Activated T-helper 1 cell treated with anti-CD3 and anti-CD28 coated beads, Interleukin-12 subunit alpha, Interleukin-12 subunit beta, Interleukin-2, Interleukin-4 antibody, amounts not matched to agents 30 ng/mL and 10 ng/mL and 1 ng/mL, durations not matched to agents 14 hours and 24 hours and 36 hours (primary cell): ENCODE results near the gene HEXIM2. TPM values are rescaled to one million over a fixed set of nuclear protein-coding genes. Genes with fewer than 3 reads are reported as not detected.

Source experiments
- DNase-seq: peaks from one replicate; pipeline ENCODE4 v3.0.0; 2021; ENCODE audit warnings: low spot score
- H3K27ac Mint-ChIP-seq: one replicate; pipeline ENCODE4 v1.8.0; 2021; ENCODE audit warnings: mild to moderate bottlenecking, mixed read lengths
- H3K27me3 Mint-ChIP-seq: one replicate; pipeline ENCODE4 v1.8.0; 2022; ENCODE audit warnings: mild to moderate bottlenecking, moderate library complexity, mixed read lengths; ENCODE audit not compliant: insufficient read depth
- H3K36me3 Mint-ChIP-seq: one replicate; pipeline ENCODE4 v1.8.0; 2021; ENCODE audit warnings: low read depth, mixed read lengths
- H3K4me1 Mint-ChIP-seq: one replicate; pipeline ENCODE4 v1.8.0; 2021; ENCODE audit warnings: low read depth, mixed read lengths
- H3K4me3 Mint-ChIP-seq: one replicate; pipeline ENCODE4 v1.8.0; 2021; ENCODE audit warnings: mild to moderate bottlenecking, moderate library complexity, mixed read lengths
- H3K9me3 Mint-ChIP-seq: one replicate; pipeline ENCODE4 v1.8.0; 2021; ENCODE audit warnings: mixed read lengths
- intact Hi-C: fragments of 100-400 bp; cut with micrococcal nuclease; formaldehyde crosslinking; loops from one replicate; pipeline ENCODE4 v1.15.1; 2024
- total RNA-seq: library from RNA; stranded (reverse); gene quantifications from 2 replicates; pipeline ENCODE4 v1.2.3, GENCODE V29; 2022

HEXIM2 gene
- total RNA-seq, 1 donor from 2014 or later: 6.7 TPM

DNA sequence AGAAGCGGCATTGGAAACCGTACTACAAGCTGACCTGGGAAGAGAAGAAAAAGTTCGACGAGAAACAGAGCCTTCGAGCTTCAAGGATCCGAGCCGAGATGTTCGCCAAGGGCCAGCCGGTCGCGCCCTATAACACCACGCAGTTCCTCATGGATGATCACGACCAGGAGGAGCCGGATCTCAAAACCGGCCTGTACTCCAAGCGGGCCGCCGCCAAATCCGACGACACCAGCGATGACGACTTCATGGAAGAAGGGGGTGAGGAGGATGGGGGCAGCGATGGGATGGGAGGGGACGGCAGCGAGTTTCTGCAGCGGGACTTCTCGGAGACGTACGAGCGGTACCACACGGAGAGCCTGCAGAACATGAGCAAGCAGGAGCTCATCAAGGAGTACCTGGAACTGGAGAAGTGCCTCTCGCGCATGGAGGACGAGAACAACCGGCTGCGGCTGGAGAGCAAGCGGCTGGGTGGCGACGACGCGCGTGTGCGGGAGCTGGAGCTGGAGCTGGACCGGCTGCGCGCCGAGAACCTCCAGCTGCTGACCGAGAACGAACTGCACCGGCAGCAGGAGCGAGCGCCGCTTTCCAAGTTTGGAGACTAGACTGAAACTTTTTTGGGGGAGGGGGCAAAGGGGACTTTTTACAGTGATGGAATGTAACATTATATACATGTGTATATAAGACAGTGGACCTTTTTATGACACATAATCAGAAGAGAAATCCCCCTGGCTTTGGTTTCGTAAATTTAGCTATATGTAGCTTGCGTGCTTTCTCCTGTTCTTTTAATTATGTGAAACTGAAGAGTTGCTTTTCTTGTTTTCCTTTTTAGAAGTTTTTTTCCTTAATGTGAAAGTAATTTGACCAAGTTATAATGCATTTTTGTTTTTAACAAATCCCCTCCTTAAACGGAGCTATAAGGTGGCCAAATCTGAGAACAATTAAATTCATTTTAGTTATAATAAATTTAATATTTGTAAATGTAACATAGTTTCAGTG lies 11.7 kb upstream of the HEXIM2 start:
- H3K36me3 Mint-ChIP-seq: peaks cover 17% of the 10 kb centered on the region
- intact Hi-C loops: loop anchor here (1.0 to 2.0 kb wide), 2 partner anchors 23 to 49 kb away; no protein-coding TSS in a partner anchor
- H3K4me1 Mint-ChIP-seq: peaks cover 26% of the 10 kb centered on the region
- DNase-seq: peak; percentile 28
- H3K4me3 Mint-ChIP-seq: peak overlapping the region; percentile 96
- H3K9me3 Mint-ChIP-seq: no peaks in the 10 kb centered on the region
- H3K27ac Mint-ChIP-seq: peak overlapping the region; percentile 98
- H3K27me3 Mint-ChIP-seq: no peaks in the 10 kb centered on the region

DNA sequence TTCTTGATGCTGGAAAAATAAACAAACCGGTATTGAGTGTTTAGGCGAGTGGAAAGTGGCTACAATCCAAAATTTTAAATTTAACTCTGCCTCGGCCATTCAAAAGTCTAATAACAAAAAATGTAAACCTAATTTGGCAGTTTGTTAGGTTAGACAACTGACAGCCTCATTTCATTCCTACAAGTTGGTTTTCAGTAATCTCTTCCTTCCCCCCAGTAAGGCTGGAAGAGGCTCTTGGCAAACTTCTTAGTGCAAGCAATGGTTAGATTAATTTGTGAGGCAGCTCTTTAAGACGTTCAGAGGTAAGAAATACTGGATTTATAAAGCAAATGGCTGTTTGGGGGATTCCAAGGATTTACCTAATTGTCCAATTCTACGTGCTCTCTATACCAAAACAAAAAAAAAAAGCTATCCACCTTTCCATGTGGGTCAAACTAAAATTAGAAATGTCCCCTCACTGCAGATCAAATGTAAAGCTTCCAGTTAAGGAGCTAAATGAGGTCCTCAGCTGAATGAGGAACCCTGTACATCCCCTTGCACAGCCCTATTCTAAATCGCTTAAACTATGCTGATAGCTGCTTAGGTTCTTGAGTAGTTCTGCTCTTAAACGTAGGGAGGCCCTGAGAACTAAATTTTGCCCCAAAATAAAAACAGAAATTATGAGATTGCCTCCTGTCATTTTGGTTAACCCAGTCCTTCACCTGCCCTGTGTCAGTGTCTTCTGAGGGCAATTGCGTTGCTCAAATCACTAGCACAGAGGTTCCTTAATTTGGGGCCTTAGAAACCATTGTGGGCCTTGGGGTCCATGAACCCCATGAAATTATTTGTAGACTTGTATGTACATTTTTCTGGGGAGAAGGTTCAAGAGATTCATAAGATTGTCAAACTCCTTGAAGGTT lies 10.5 kb upstream of the HEXIM2 start:
- intact Hi-C loops: loop anchor here (1.0 kb wide), 1 partner anchor 22 kb away; no protein-coding TSS in a partner anchor
- no peak for DNase-seq
- peak overlapping the region; percentile 67 for H3K27ac Mint-ChIP-seq
- H3K9me3 Mint-ChIP-seq: no peaks in the 10 kb centered on the region
- H3K36me3 Mint-ChIP-seq: peaks cover 17% of the 10 kb centered on the region
- H3K4me1 Mint-ChIP-seq: peaks cover 28% of the 10 kb centered on the region
- peak overlapping the region; percentile 96 for H3K4me3 Mint-ChIP-seq
- no peaks in the 10 kb centered on the region for H3K27me3 Mint-ChIP-seq

DNA sequence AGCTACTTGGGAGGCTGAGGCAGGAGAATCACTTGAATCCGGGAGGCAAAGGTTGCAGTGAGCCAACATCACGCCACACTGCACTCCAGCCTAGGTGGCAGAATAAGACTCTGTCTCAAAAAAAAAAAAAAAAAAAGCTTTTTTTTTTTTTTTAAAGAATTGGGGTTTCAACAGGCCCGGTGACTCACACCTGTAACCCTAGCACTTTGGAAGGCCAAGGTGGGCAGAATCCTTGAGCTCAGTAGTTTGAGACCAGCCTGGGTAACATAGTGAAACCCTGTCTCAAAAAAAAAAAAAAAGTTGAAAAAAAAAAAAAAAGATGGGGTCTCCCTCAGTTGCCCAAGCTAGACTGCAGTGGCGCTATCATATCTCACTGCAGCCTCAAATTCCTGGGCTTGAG lies 6.6 kb upstream of the HEXIM2 start:
- Mint-ChIP-seq H3K9me3 (no peaks in the 10 kb centered on the region), H3K36me3 (peaks cover 19% of the 10 kb centered on the region), H3K4me1 (peaks cover 32% of the 10 kb centered on the region), H3K27ac (no peak overlapping the region), H3K27me3 (no peaks in the 10 kb centered on the region), H3K4me3 (no peak overlapping the region)
- intact Hi-C loops: no loop called here
- no peak for DNase-seq

DNA sequence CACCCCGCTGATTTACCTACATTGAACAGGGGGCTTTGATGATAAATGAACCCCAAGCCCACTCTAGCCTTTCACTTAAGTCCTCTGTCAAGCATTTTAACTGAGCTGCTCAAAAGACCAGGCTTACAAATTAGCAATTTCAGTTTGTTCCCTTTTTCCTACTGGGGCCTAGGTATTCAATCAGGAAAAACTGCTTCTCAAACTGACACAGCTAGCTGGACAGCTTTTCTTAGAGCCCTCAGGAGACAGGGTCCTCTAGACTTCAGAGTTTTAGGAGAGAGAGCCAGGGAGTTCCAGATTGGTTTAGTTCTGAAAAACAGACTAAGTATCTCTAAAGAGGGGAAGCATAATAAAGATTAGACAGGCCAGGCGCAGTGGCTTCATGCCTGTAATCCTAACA lies 6.2 kb upstream of the HEXIM2 start:
- Mint-ChIP-seq H3K27ac (no peak overlapping the region), H3K9me3 (no peaks in the 10 kb centered on the region), H3K4me1 (peaks cover 36% of the 10 kb centered on the region), H3K27me3 (no peaks in the 10 kb centered on the region), H3K4me3 (no peak overlapping the region), H3K36me3 (peaks cover 16% of the 10 kb centered on the region)
- intact Hi-C loops: no loop called here
- DNase-seq: no peak

DNA sequence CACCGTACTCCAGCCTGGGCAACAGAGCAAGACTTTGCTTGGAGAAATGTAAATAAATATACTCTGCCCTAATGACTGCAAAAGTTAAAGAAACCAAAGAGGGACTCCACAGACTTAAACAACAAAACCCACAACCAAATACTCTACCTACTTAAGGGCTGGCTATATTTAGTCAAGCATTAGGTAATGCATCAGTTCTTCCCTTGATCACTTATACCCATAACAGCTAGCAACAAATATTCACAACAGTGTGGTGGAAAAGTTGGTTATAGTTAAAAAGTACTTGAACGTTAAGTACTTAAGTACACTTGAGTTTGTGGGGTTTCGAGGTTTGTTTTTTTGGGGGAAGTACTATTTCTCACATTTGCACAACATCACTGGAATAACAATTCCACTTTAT lies 5.4 kb upstream of the HEXIM2 start:
- Mint-ChIP-seq H3K27ac (no peak overlapping the region), H3K27me3 (no peaks in the 10 kb centered on the region)

DNA sequence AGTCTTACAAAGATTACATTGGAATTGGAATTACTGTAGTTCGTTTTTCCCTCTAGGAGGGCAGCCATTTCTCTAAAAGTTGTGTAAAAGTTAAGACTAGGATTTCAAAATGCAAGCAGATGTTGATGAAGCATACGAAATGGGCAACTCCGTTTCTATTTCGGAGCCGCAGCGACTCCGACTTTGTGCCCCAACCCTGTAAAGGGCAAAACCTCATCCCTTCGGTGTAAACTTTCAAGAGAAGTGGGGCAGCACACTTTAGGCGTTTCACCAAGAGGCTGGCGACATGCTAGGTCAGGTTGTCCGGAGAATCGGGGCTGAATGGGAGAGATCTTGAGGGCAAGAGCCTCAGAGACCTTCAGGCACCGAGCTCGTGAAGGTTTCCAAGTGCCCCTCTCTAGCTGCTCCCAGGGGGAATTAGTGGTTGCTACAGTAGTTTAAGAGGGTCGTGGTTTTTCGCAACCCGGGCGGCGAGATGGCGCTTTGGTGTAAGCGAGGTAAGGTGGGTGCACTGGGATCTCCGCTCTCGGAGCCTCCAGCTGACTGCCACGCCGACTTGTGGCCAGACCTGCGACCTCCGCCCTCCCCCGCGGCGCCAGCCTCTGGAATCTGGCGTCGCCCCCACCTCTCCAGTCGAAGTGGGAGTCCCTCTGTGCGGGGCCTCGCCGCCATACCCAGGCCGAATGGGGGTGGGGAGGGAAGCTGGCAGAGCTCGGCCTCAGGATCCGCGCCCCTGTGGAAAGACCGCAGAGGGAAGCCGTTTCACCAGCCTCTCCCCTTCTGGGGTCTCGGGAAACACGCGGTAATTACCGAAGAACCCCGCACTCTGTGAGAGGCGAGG lies 1.0 kb upstream of the HEXIM2 start:
- H3K36me3 Mint-ChIP-seq: peaks cover 15% of the 10 kb centered on the region
- H3K27ac Mint-ChIP-seq: peak overlapping the region; percentile 98
- H3K4me3 Mint-ChIP-seq: peak overlapping the region; percentile 98
- peaks cover 35% of the 10 kb centered on the region for H3K4me1 Mint-ChIP-seq
- H3K9me3 Mint-ChIP-seq: no peaks in the 10 kb centered on the region
- peak; percentile 54 for DNase-seq
- intact Hi-C loops: loop anchor here (1.0 kb wide), 9 partner anchors 8 to 157 kb away; partner anchors contain the start of genes ACBD4, DCAKD, HEXIM1 and MAP3K14
- H3K27me3 Mint-ChIP-seq: no peaks in the 10 kb centered on the region

More for the DNA sequence above, 5.4 kb upstream of the HEXIM2 start:
- peaks cover 12% of the 10 kb centered on the region for H3K36me3 Mint-ChIP-seq
- no peaks in the 10 kb centered on the region for H3K9me3 Mint-ChIP-seq
- no peak overlapping the region for H3K4me3 Mint-ChIP-seq
- peaks cover 30% of the 10 kb centered on the region for H3K4me1 Mint-ChIP-seq
- intact Hi-C loops: no loop called here
- DNase-seq: no peak

DNA sequence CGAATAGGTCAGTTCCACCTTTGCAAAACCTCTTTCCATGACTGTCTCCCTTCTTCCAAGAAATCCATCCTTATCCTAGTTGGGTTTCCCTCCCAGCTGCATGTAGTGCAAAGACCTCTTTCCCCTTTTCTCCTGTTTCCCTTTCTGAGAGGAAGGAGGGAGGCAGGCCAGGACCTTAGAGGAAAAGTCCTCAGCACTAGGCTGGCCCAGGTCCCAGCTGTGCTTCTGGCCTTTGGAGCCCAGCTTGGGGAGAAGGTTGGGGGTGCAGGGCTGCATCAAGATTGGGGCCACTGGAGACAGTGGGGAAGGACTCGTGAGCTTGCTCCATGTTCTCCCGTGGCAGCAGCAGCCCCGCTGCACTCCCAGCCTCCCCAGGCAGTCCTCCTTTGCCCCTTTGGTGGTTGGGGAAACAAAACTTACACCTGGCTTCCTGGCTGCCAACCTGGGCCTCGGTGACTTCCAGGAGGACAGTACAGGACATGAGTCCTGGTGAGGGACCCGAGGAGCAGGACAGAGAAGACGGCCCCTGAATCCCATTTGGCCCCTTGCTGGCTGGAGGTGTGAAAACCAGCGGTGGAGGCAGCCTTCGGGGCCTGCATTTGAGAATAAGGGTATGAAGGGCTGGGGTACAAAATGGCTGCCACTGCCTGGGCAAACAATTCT lies 481 bp downstream of the HEXIM2 start:
- H3K27me3 Mint-ChIP-seq: no peaks in the 10 kb centered on the region
- no peak for DNase-seq
- no peaks in the 10 kb centered on the region for H3K9me3 Mint-ChIP-seq
- peaks cover 14% of the 10 kb centered on the region for H3K36me3 Mint-ChIP-seq
- H3K4me1 Mint-ChIP-seq: peaks cover 30% of the 10 kb centered on the region
- peak overlapping the region; percentile 93 for H3K27ac Mint-ChIP-seq
- intact Hi-C loops: no loop called here
- H3K4me3 Mint-ChIP-seq: peak overlapping the region; percentile 98

DNA sequence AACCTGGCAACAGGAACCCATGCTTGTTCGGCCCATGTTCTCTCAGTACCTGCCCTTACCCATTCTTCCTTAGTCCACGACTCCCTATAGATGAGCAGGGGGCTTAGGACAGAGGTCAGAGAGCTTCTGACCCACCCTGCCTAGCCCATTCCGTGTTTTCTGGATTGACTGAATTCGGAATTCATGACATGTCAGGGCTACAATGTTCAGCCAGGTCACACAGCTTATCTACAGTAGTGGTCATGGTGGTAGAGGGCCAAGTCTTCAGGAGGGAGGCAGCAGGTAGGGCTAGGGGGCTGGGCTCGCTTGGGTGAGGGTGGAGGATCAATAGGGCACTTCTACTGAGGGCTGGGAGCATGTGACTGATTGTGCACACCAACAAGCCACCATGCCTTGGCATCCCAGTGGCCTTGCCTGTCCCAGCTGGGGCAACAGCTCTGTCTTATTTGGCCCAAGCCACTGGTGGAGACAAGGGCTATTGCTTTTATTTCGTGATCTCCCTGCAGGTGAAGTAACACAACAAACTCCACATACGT lies 3.1 kb downstream of the HEXIM2 start:
- Mint-ChIP-seq H3K27ac (peak overlapping the region; percentile 4), H3K4me1 (peaks cover 19% of the 10 kb centered on the region), H3K27me3 (no peaks in the 10 kb centered on the region), H3K4me3 (no peak overlapping the region), H3K9me3 (no peaks in the 10 kb centered on the region), H3K36me3 (peaks cover 4% of the 10 kb centered on the region)
- intact Hi-C loops: no loop called here
- DNase-seq: no peak

DNA sequence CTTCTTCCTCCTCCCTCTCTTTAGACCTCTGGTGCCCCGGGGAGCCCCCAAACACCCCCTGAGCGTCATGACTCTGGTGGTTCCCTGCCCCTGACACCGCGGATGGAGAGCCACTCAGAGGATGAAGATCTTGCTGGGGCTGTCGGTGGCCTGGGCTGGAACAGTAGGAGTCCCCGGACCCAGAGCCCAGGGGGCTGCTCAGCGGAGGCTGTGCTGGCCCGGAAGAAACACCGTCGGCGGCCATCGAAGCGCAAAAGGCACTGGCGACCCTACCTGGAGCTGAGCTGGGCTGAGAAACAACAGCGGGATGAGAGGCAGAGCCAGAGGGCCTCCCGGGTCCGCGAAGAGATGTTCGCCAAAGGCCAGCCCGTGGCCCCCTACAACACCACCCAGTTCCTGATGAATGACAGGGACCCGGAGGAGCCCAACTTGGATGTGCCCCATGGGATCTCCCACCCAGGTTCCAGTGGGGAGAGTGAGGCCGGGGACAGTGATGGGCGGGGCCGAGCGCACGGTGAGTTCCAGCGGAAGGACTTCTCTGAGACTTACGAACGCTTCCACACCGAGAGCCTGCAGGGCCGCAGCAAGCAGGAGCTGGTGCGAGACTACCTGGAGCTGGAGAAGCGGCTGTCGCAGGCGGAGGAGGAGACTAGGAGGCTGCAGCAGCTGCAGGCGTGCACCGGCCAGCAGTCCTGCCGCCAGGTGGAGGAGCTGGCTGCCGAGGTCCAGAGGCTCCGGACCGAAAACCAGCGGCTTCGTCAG lies 7.5 kb downstream of the HEXIM2 start:
- H3K9me3 Mint-ChIP-seq: no peaks in the 10 kb centered on the region
- no peaks in the 10 kb centered on the region for H3K36me3 Mint-ChIP-seq
- DNase-seq: no peak
- intact Hi-C loops: no loop called here
- H3K27me3 Mint-ChIP-seq: no peaks in the 10 kb centered on the region
- H3K4me3 Mint-ChIP-seq: no peak overlapping the region
- H3K4me1 Mint-ChIP-seq: peaks cover 28% of the 10 kb centered on the region
- no peak overlapping the region for H3K27ac Mint-ChIP-seq

DNA sequence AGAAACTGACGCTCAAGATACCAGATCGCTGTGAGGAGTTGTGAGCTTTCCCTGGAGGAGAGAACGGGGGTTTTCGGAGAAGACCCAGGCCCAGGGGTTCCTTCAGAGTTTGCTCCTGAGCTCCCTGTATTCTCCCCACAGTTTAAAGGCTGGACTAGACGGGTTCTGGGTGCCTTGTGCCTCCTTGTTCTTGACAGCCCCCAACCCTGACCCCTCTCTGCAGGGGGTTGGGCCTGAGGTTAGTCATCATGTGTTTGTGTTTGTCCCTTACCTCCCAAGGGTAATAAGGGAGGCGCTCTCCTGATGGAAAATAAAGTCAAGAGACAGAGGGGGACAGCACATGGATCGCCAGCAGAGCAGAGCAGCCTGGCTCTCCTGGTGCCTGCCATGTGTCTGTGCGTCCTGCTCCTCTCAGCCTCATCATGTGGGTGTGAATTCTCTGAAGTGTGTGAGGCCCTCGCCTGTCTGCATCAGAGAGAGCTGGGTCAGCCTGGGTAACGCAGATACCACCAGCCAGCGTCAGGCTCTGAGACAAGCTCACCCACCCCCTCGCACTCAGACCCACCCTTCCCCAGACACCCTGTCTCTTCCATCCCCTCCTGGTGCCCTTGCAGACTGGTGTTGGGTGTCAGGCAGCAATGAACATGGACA lies 8.7 kb downstream of the HEXIM2 start:
- DNase-seq: no peak

DNA sequence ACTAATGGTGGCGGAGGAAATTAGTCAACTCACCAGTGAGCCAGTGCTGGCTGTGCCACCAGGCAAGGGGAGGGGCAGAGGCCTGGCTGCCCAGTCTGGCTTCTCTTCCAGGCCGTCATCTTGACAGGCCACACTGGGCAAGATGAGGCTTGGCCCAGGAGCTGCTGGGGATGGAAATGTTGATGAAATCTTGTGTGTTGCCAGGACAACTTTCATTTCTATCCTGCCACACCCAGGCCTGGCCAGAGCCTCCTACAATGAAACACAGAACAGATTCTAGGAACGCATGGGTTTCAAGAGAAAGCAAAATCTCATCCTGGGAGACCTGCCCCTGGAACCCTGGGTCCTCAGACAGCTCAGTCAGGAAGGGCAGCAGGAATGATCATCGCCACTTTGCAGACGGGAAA lies 9.3 kb downstream of the HEXIM2 start:
- DNase-seq: no peak
- Mint-ChIP-seq H3K36me3 (no peaks in the 10 kb centered on the region), H3K9me3 (no peaks in the 10 kb centered on the region), H3K4me3 (no peak overlapping the region), H3K27ac (peak overlapping the region; percentile 63), H3K4me1 (peaks cover 22% of the 10 kb centered on the region), H3K27me3 (no peaks in the 10 kb centered on the region)
- intact Hi-C loops: no loop called here

More for the DNA sequence above, 8.7 kb downstream of the HEXIM2 start:
- H3K9me3 Mint-ChIP-seq: no peaks in the 10 kb centered on the region
- H3K27ac Mint-ChIP-seq: peak overlapping the region; percentile 63
- H3K36me3 Mint-ChIP-seq: no peaks in the 10 kb centered on the region
- intact Hi-C loops: no loop called here
- H3K27me3 Mint-ChIP-seq: no peaks in the 10 kb centered on the region
- peaks cover 23% of the 10 kb centered on the region for H3K4me1 Mint-ChIP-seq
- no peak overlapping the region for H3K4me3 Mint-ChIP-seq
